Amygdala (tissue), 56 donors: ENCODE results near the gene ERC2.

Experiments
- DNase-seq, 56 donors: peaks; one replicate each; lab custom pipeline; 2025; lab: John Stamatoyannopoulos, UW

ERC2 gene

DNA sequence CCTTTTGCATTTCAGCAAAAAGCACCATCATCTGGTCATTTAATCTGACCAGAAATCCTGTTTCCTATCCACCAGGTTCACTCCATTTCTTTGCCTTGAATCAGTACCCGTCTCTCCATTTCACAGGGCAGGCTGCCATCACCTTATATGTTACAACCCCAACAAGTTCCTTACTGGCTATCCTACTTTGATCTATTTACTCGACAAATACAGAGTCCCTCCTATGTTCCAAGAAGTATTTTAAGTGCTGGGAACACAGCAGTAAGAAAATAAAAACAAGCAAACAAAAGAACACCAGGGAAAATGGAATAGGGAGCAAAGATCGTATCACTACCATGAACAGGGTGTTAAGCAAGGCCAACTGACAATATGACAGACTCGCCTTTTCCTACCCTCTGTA lies 685.9 kb downstream of the ERC2 start:
- no peak for DNase-seq

DNA sequence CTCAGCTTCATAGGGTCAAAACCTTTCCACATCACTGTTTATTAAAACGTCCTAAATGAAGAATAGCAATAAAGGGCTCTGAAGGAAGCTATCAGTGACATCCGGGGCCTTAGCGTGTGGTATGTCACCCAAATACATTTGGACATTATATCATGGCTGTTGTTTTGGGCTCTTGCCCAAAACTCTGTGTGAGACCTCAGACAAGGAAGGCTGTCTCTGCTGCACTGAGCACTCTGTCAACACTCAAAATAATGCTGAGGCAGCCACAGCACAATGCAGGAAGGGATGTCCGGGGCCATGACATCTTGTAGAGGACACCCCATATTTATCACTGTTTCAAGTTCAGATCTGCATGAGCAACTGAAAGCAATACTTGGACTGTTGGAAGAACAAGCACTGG lies 687.4 kb downstream of the ERC2 start:
- no peak for DNase-seq

DNA sequence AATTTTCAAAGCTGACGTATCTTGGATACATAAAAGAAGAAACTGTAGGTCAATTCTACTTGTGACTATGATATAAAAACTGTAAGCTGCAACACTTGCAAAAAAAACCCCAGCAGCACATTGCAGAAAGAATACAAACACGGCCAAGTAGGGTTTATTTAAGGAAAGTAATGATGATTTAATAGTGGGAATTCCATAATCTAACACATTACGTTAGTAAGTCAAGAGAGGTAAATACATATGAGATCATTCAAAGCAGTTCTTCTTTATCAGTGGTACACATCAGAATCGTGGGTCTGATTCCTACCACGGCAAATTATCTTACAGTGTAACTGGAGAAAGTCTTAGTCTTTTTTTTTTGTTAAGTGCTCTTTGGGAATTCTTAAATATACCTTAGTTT lies 688.7 kb downstream of the ERC2 start:
- no peak for DNase-seq

DNA sequence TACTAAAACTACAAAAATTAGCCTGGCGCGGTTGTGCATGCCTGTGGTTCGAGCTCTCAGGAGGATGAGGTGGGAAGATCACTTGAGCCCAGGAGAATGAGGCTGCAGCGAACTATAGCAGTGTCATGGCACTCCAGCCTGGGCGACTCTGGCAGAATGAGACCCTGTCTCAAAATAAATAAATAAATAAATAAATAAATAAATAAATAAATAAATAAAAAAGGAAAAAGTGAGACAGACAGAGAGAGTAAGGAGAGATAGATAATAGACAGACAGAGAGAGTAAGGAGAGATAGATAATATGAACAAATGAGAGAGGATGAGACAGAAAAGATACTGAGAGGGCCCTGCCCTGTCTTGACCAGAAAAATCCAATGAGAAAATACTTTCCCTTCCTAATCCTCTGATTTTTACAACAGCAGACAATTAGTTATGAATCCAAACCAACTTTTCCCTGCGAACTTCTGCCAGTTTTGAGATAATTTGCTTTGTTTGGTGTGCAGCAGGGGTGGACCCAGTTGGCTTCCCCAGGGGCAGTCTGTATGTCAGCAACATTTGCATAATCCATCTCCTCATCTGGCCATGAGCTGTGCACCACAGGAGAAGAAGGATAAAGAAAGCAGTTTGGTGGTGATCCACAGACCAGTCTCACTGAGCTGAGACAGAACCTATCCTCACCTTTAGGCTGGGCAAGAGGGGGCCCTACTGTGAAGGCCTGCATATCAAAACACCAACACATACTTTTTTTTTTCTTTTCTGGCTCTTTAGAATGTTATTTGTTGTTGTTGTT lies 692.7 kb downstream of the ERC2 start:
- no peak for DNase-seq

- DNase-seq, result no peak
Observed at GRCh38 chr3:55774856-55775255, 693.4 kb downstream of the ERC2 start.

- no peak for DNase-seq
Observed at GRCh38 chr3:55771503-55771902, 696.8 kb downstream of the ERC2 start.

DNA sequence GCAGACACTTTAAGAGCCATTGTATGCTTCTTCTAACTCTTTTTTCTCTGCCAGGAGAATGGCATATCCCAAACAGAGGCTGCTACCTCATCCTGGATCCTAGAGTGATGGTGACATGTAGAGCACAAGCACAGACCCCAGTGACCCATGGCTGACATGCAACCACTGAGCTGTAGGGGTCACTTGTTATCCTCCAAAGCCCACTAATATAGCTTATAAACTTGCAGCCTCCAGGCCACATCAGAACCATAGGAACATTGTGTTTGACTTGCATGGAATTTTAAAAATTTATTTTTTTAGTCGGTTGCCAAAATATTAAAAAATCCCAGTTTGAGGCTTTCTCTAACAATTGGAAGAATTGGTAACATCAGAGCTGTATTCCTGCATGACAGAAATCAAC lies 698.2 kb downstream of the ERC2 start:
- no peak for DNase-seq

- DNase-seq, result no peak
Observed at GRCh38 chr3:55766753-55767152, 701.5 kb downstream of the ERC2 start.

GRCh38 chr3:55765906-55766701 lies 702.2 kb downstream of the ERC2 start:
- DNase-seq, result no peak

DNA sequence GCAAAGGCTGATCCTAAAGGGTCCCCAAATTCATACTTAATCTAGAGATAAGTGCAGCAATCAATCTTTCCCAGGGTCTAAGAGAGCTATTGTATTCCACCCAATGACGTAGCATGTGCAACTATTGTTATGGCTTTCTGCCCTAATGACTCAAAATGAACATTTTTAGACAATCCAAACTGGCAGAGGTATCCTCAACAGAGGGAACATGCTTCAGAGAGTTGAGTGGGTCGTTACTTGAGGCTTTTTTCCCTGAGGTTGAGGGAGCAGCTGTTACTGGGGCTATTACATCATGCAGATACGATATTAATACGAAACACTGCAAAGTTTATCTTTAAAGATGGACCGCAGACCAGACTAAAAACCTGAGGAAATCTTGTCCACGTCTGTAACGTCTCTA lies 702.9 kb downstream of the ERC2 start:
- DNase-seq, result no peak

DNA sequence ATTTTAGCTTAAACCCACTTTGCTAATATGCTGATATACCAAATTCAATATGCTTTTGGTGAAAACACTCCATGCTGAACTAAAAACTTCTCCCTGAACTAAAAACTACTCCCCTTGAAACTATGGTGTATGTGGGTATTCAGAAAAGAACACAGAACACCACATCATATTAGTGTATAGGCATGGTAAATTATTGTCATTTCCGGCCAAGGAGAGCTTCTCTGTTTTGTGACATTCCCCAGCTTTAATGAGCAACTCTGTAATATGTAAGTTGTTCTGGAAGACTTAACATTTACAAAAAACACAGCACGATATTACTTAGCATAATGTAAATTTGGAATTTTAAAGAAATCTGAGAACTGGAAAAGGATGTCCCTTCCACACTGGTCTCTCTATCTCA lies 711.3 kb downstream of the ERC2 start:
- no peak for DNase-seq

- no peak for DNase-seq
Observed at GRCh38 chr3:55755516-55756205, 712.6 kb downstream of the ERC2 start.

DNA sequence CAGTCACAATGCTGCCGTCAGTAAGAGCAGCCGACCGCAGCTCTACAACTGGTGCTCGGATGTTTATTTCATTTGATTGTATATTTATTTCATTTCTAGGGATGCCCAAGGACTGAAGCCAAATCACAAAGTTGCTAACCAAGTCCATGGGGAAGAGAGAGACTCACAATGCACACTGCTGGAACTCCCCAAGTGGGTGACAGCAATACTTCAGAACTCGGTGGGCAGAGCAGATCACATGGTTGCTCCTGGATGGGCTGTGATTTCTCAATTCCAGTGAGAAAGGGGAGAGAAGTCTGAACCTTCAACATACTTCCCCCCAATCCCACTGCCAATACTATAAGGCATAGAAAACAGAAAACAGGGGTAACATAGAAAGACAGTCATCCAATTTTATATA lies 715.4 kb downstream of the ERC2 start:
- no peak for DNase-seq

DNA sequence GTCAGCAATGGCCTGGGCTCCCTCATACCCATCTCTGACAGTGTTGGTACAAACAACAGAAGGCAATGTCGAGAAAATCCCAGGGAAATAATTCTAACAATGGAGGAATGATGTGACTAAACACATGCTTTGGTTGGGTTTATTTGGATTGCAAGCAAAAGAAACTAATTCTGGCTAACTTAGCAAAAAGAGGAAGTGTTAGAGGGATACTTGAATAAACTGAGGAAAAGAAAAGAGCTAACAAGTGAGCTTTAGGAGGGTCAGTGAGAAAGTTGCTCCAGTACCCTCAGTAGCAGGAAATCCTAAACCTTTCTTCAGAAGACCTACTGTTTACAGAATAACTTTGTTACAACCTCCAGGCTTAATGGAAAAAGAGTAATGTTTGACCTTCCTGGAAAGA lies 716.5 kb downstream of the ERC2 start:
- no peak for DNase-seq

- no peak for DNase-seq
Observed at GRCh38 chr3:55750525-55750924, 717.7 kb downstream of the ERC2 start.

DNA sequence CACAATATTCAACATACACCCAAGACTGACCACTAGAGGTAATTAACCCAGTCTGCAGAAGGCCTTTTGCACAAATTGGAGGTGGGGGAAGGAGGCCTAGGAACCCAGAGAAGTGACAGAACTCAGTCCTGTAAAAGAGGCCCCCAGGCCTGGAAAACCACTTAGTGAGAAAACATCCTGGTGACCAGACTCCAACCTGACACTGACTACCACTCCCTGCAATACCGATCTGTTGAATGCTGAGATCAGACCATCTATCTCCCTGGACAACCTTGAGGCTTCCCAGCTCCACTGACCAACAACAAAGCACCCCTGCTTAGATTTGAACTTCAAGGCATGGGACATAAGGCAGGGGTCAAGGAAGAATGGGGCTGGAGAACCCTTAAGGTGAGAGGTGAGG lies 719.2 kb downstream of the ERC2 start:
- no peak for DNase-seq

DNA sequence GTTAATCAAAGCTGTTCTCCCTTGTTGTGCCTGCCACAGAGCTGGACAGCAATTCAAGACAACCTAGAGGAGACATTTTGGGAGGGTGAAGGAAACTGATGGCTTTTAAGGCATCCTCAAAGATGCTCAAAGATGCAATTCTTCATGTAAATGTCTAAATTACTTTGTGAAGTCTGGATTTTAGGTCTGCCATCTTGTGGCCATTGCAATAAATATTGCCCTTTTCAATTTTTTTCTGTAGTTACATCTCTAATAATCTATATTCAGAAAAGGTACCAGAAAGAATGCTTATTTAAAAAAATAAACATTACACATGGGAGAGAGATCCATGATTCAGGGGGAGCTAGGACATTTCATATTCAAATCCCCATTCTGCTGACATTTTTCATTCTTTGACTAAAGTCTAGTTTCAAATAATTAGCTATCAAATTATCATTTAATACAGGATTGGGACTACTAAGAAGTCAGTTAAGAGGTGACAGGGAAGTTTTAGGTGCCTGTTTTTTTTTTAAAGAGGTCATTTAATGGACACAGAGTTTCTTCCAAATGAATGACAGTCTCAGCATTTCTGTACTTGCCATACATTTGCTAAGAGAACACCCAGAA lies 721.4 kb downstream of the ERC2 start:
- no peak for DNase-seq

- DNase-seq, result no peak
Observed at GRCh38 chr3:55742832-55743136, 725.5 kb downstream of the ERC2 start.

DNA sequence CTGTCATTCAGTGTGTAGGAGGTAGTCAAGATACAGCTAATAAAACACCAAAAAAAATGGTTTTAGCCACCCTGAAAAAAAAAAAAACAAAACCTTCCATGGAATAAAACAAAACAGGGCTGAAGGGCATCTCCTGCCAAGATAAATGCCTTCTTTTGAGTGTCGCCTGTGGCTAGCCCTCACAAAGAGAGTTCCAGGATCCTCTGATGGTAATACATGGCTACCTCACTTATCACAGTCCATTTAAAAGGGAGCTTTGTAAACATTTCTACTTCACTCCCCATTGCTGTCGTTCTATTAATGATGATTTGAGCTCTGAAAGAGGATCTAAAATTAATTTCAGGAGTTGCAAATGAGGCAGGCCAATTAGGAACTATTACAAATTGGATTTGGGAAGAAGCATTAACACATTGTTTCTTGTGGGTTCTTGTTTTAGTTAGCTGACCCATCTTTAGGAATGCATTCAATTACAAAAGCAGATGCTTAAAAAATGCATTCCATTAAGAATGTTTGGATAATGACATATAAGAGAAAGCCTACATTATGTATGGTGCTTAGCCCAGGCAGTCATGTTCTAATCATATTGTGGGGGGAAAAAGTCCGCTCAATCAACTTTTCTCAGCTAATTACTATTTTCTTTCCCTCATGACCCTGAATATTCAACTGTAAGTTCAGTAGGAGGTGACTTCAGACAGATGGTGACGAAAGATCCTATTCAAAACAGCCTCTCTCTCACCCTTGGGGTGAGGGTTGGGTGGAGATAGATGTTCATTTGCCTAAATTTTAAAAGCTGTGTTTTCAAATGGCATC lies 726.0 kb downstream of the ERC2 start:
- DNase-seq, result no peak

DNA sequence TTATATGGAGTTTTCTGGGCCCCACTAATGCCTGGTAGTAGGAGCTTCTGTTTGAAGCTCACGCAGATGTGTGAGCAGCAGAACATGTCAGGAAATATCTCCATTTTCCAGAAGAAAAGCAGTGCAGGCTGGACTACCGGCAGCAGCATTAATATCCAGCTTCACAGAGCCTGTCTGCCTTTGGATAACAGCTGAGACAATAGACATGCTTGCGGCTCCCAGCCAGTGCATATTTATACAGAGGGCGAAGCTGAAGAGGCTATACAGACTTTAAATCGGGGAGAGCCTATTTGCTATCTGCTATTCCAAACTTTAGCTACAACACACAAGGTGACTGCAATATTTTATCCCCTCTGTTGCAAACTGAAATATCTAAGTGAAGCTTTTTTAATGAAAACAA lies 731.1 kb downstream of the ERC2 start:
- DNase-seq, result no peak
